DOHH2 (cell line): Measurements from ENCODE around the gene SAFB.

Experiments used
- EZH2phosphoT487 ChIP-seq: fragments of 200-600 bp; sonication (generic); IDR thresholded peaks from 2 replicates; pipeline ENCODE4 v1.6.1; 2017; ENCODE audit warnings: borderline replicate concordance, mild to moderate bottlenecking, antibody characterized with exemption, low read length, moderate library complexity, mixed read lengths
- TF ChIP-seq, protein P1 (sequence below): fragments of 200-600 bp; sonication (generic); IDR thresholded peaks from one replicate; pipeline ENCODE4 v1.5.1; 2014; ENCODE audit warnings: antibody characterized with exemption, mild to moderate bottlenecking, low read depth, low read length; ENCODE audit not compliant: poor library complexity, severe bottlenecking

GRCh38 chr19:5621311-5621944 lies 1.5 kb upstream of the SAFB start:
- TF ChIP-seq, protein P1, sequence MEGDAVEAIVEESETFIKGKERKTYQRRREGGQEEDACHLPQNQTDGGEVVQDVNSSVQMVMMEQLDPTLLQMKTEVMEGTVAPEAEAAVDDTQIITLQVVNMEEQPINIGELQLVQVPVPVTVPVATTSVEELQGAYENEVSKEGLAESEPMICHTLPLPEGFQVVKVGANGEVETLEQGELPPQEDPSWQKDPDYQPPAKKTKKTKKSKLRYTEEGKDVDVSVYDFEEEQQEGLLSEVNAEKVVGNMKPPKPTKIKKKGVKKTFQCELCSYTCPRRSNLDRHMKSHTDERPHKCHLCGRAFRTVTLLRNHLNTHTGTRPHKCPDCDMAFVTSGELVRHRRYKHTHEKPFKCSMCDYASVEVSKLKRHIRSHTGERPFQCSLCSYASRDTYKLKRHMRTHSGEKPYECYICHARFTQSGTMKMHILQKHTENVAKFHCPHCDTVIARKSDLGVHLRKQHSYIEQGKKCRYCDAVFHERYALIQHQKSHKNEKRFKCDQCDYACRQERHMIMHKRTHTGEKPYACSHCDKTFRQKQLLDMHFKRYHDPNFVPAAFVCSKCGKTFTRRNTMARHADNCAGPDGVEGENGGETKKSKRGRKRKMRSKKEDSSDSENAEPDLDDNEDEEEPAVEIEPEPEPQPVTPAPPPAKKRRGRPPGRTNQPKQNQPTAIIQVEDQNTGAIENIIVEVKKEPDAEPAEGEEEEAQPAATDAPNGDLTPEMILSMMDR, result no peak
- TF ChIP-seq EZH2phosphoT487, result no peak
